Measurements from ENCODE around the gene SH3GLB1. TPM values are rescaled to one million over a fixed set of nuclear protein-coding genes. Genes with fewer than 3 reads are reported as not detected.

The SH3GLB1 gene
- total and polyA plus RNA-seq, 4 experiments from 2014 or later = 45.0 to 59.6 (median 55.0) TPM

Other genes with a start within 250 kb of the SH3GLB1 start
- gene CLCA1, start 235.6 kb upstream of the SH3GLB1 start, total RNA-seq = not detected
- not detected for gene CLCA1, start 235.6 kb upstream of the SH3GLB1 start, polyA plus RNA-seq
- gene CLCA4, start 157.5 kb upstream of the SH3GLB1 start, total RNA-seq = not detected
- not detected for gene CLCA4, start 157.5 kb upstream of the SH3GLB1 start, polyA plus RNA-seq
- gene SELENOF, start 209.6 kb downstream of the SH3GLB1 start, total RNA-seq = 100 to 1,000 TPM; 151 to 169 TPM
- gene SELENOF, start 209.6 kb downstream of the SH3GLB1 start, polyA plus RNA-seq = 100 to 1,000 TPM; 298 to 392 TPM
- 10 to 100 TPM; 15.8 TPM for gene HS2ST1, start 210.1 kb downstream of the SH3GLB1 start, total RNA-seq
- 1 to 10 TPM; 5.4 to 6.7 TPM for gene HS2ST1, start 210.1 kb downstream of the SH3GLB1 start, polyA plus RNA-seq